MM.1S (cell line): ENCODE results near the gene ADCY3.

ENCODE experiments used
- CTCF ChIP-seq: fragments of 300-600 bp; sonication (generic); IDR thresholded peaks from 2 replicates; pipeline ENCODE4 v1.5.1; 2016; ENCODE audit warnings: antibody characterized with exemption, low read length, mixed read lengths
- EZH2 ChIP-seq: fragments of 300-600 bp; sonication (generic); optimal IDR thresholded peaks from 2 replicates; pipeline ENCODE3; 2017; ENCODE audit warnings: low read depth, mild to moderate bottlenecking, antibody characterized with exemption, low read length, mixed read lengths
- EZH2phosphoT487 ChIP-seq: fragments of 300-600 bp; sonication (generic); IDR thresholded peaks from 2 replicates; pipeline ENCODE4 v1.6.1; 2018; ENCODE audit warnings: antibody characterized with exemption, low read length

- no peak for TF ChIP-seq EZH2phosphoT487
- no peak for TF ChIP-seq CTCF
- no peak for TF ChIP-seq EZH2
Observed at GRCh38 chr2:24915796-24916195, 4.2 kb downstream of the ADCY3 start.
